Liver (tissue), 9 donors: Measurements from ENCODE around the gene RAPSN. TPM values are rescaled to one million over a fixed set of nuclear protein-coding genes. Genes with fewer than 3 reads are reported as not detected.

Experiments used
- DNase-seq: peaks from one replicate; pipeline ENCODE4 v3.0.0-alpha.2; 2017; ENCODE audit warnings: low spot score
- H3K27ac ChIP-seq, 2 donors: one replicate each; pipeline ENCODE4 v1.7.0; 2013; ENCODE audit warnings: inconsistent platforms in 2 of 2, low read length in 2 of 2, control low read depth in 1 of 2, low read depth in 1 of 2, mild to moderate bottlenecking in 1 of 2
- H3K27me3 ChIP-seq, 4 donors: one replicate each; pipeline versions ENCODE4 v1.6.1 to v1.7.0; 2013; ENCODE audit warnings: low read length in 3 of 4, inconsistent platforms in 1 of 4, mild to moderate bottlenecking in 1 of 4, moderate library complexity in 1 of 4; ENCODE audit not compliant: control insufficient read depth in 4 of 4, insufficient read depth in 4 of 4
- H3K36me3 ChIP-seq, 4 donors: one replicate each; pipeline versions ENCODE4 v1.6.1 to v1.7.0; 2013; ENCODE audit warnings: low read length in 3 of 4, mild to moderate bottlenecking in 3 of 4, low read depth in 1 of 4, moderate library complexity in 1 of 4; ENCODE audit not compliant: control insufficient read depth in 4 of 4, insufficient read depth in 3 of 4
- H3K4me1 ChIP-seq, 4 donors: one replicate each; pipeline versions ENCODE4 v1.6.1 to v1.7.0; 2013; ENCODE audit warnings: low read length in 3 of 4, mild to moderate bottlenecking in 3 of 4, moderate library complexity in 1 of 4; ENCODE audit not compliant: control insufficient read depth in 4 of 4, insufficient read depth in 4 of 4
- H3K4me3 ChIP-seq, 3 donors: one replicate each; pipeline versions ENCODE4 v1.6.1 to v1.7.0; 2013; ENCODE audit warnings: low read length in 3 of 3, control low read depth in 1 of 3, low read depth in 1 of 3, mild to moderate bottlenecking in 1 of 3
- H3K9ac ChIP-seq, 2 donors: one replicate each; pipeline ENCODE4 v1.7.0; 2013; ENCODE audit warnings: low read length in 2 of 2, mild to moderate bottlenecking in 2 of 2, moderate library complexity in 2 of 2, control low read depth in 1 of 2, low read depth in 1 of 2
- H3K9me3 ChIP-seq, 4 donors: one replicate each; pipeline versions ENCODE4 v1.6.1 to v1.7.0; 2013; ENCODE audit warnings: low read length in 3 of 4; ENCODE audit not compliant: control insufficient read depth in 4 of 4
- ATF3 ChIP-seq: IDR thresholded peaks from 2 replicates; pipeline ENCODE4 v1.6.1; 2016; ENCODE audit warnings: antibody characterized with exemption
- EGR1 ChIP-seq, 2 donors: IDR thresholded peaks; 2 replicates each; pipeline ENCODE4 v1.6.1; 2016 to 2018; ENCODE audit warnings: antibody characterized with exemption in 2 of 2, low read depth in 2 of 2
- FOXA1 ChIP-seq: IDR thresholded peaks from 2 replicates; pipeline ENCODE4 v1.6.1; 2016; ENCODE audit warnings: antibody characterized with exemption
- FOXA2 ChIP-seq: IDR thresholded peaks from 2 replicates; pipeline ENCODE4 v1.6.1; 2016; ENCODE audit warnings: antibody characterized with exemption
- GABPA ChIP-seq, 2 donors: IDR thresholded peaks in 1 of 2; conservative IDR thresholded peaks in 1 of 2; 2 replicates each; pipeline ENCODE4 v1.6.1; 2016; ENCODE audit warnings: antibody characterized with exemption in 2 of 2, mild to moderate bottlenecking in 1 of 2, moderate library complexity in 1 of 2
- HNF4A ChIP-seq, 2 donors: conservative IDR thresholded peaks; 2 replicates each; pipeline ENCODE4 v1.6.1; 2016; ENCODE audit warnings: antibody characterized with exemption in 2 of 2, mild to moderate bottlenecking in 2 of 2
- JUND ChIP-seq, 2 donors: IDR thresholded peaks; 2 replicates each; pipeline ENCODE4 v1.6.1; 2016; ENCODE audit warnings: antibody characterized with exemption in 2 of 2
- MAX ChIP-seq: IDR thresholded peaks from 2 replicates; pipeline ENCODE4 v1.6.1; 2016; ENCODE audit warnings: antibody characterized with exemption
- NR2F2 ChIP-seq: IDR thresholded peaks from 2 replicates; pipeline ENCODE4 v1.6.1; 2016; ENCODE audit warnings: antibody characterized with exemption
- RAD21 ChIP-seq, 2 donors: IDR thresholded peaks; 2 replicates each; pipeline ENCODE4 v1.6.1; 2016; ENCODE audit warnings: antibody characterized with exemption in 2 of 2, mild to moderate bottlenecking in 2 of 2
- REST ChIP-seq: IDR thresholded peaks from 2 replicates; pipeline ENCODE4 v1.6.1; 2016; ENCODE audit warnings: antibody characterized with exemption, mild to moderate bottlenecking
- RXRA ChIP-seq, 2 donors: IDR thresholded peaks; 2 replicates each; pipeline ENCODE4 v1.6.1; 2017 to 2018; ENCODE audit warnings: antibody characterized with exemption in 2 of 2, mild to moderate bottlenecking in 1 of 2
- SP1 ChIP-seq: IDR thresholded peaks from 2 replicates; pipeline ENCODE4 v1.6.1; 2018; ENCODE audit warnings: antibody characterized with exemption, mild to moderate bottlenecking
- TAF1 ChIP-seq: conservative IDR thresholded peaks from 2 replicates; pipeline ENCODE4 v1.6.1; 2016; ENCODE audit warnings: antibody characterized with exemption, mild to moderate bottlenecking
- ZBTB33 ChIP-seq: IDR thresholded peaks from 2 replicates; pipeline ENCODE4 v1.6.1; 2016; ENCODE audit warnings: antibody characterized with exemption
- WGBS: extraction: QIAGEN DNeasy Blood & Tissue Kit; methylation state at CpG from one replicate; pipeline ENCODE4 v1.1.7; 2013; 5-methylcytosine and 5-hydroxymethylcytosine counted together
- polyA plus RNA-seq, 2 donors: library from polyadenylated mRNA; stranded (reverse) in 1 of 2; unstranded in 1 of 2; fragments of 200-250 nt in 1 of 2; fragments of >200 nt in 1 of 2; fragmentation: Nextera tagmentation in 1 of 2; extraction: Ambion mirVana in 1 of 2; gene quantifications; one replicate each; pipeline versions ENCODE4 v1.2.1 to v1.2.3, GENCODE V29; 2013 to 2015
- total RNA-seq, 2 donors: library from RNA; depleted of rRNA; stranded (reverse); fragments of >200 nt; gene quantifications; one replicate each; pipeline ENCODE4 v1.2.3, GENCODE V29; 2014
- donor health status: healthy.
- donor health status: healthy.
- donor health status: healthy.
- donor health status: healthy.
- donor health status: healthy.

RAPSN gene
- total and polyA plus RNA-seq, 4 donors = 0.12 to 0.59 (median 0.28) TPM; not detected in 1

GRCh38 chr11:47447906-47448305 lies 1.0 kb downstream of the RAPSN start:
- 95% methylated on average over 12 of the region's 12 CpGs for WGBS
- TF ChIP-seq NR2F2 (no peak), TAF1 (no peak), FOXA2 (no peak)
- H3K27me3 ChIP-seq = no peaks in the 10 kb centered on the region
- H3K4me1 ChIP-seq = peaks cover 2 to 9% (median 5%) of the 10 kb centered on the region in 4 donors
- DNase-seq = no peak
- no peak overlapping the region for H3K9ac ChIP-seq
- no peak overlapping the region for H3K4me3 ChIP-seq
- no peak overlapping the region for H3K27ac ChIP-seq
- no peaks in the 10 kb centered on the region for H3K36me3 ChIP-seq
- H3K9me3 ChIP-seq = no peaks in the 10 kb centered on the region

- no peaks in the 10 kb centered on the region for H3K27me3 ChIP-seq
- no peaks in the 10 kb centered on the region for H3K9me3 ChIP-seq
- H3K27ac ChIP-seq = no peak overlapping the region
- H3K4me3 ChIP-seq = no peak overlapping the region
- H3K4me1 ChIP-seq = peaks cover 2 to 9% (median 5%) of the 10 kb centered on the region in 4 donors
- no peak for TF ChIP-seq EGR1 (IDR thresholded peaks at IDR 0.05; ENCODE audit: low read depth in 2 of 2)
- TF ChIP-seq MAX = no peak
- no peak for TF ChIP-seq SP1
- H3K36me3 ChIP-seq = no peaks in the 10 kb centered on the region
- 95% methylated on average over 9 of the region's 9 CpGs for WGBS
- no peak overlapping the region for H3K9ac ChIP-seq
- no peak for DNase-seq
Observed at GRCh38 chr11:47446833-47447232, 2.1 kb downstream of the RAPSN start.

GRCh38 chr11:47445840-47446239 lies 3.1 kb downstream of the RAPSN start:
- WGBS = 94% methylated on average over 4 of the region's 4 CpGs
- TF ChIP-seq REST = no peak
- no peak for TF ChIP-seq GABPA (IDR thresholded peaks at IDR 0.05 in 1 of 2, conservative IDR thresholded peaks at IDR 0.05 in 1 of 2)
- TF ChIP-seq TAF1 = no peak
- TF ChIP-seq RXRA (IDR thresholded peaks at IDR 0.05) = no peak
- no peak for TF ChIP-seq FOXA1
- no peak for TF ChIP-seq ZBTB33
- TF ChIP-seq EGR1 (IDR thresholded peaks at IDR 0.05; ENCODE audit: low read depth in 2 of 2) = no peak
- no peak for TF ChIP-seq ATF3
- no peak for TF ChIP-seq JUND (IDR thresholded peaks at IDR 0.05)
- no peak for TF ChIP-seq HNF4A (conservative IDR thresholded peaks at IDR 0.05)
- no peak for TF ChIP-seq MAX
- no peak for TF ChIP-seq RAD21 (IDR thresholded peaks at IDR 0.05)
- no peaks in the 10 kb centered on the region for H3K9me3 ChIP-seq

More at GRCh38 chr11:47445840-47446239, 3.1 kb downstream of the RAPSN start:
- no peak overlapping the region for H3K4me3 ChIP-seq
- H3K4me1 ChIP-seq = peaks cover 2 to 9% (median 5%) of the 10 kb centered on the region in 4 donors
- H3K27me3 ChIP-seq = no peaks in the 10 kb centered on the region
- no peak overlapping the region for H3K27ac ChIP-seq
- no peaks in the 10 kb centered on the region for H3K36me3 ChIP-seq
- no peak overlapping the region for H3K9ac ChIP-seq
- DNase-seq = no peak
